GM11168 (cell line): Measurements from ENCODE around the gene DNAI1.

ENCODE experiments used
- in situ Hi-C: fragments of 300-500 bp; cut with MboI; formaldehyde crosslinking; loops from one replicate; pipeline ENCODE4 v1.12.0; 2022; ENCODE audit warnings: low sequenced_read_pairs; ENCODE audit not compliant: unreplicated experiment

Gene DNAI1

DNA sequence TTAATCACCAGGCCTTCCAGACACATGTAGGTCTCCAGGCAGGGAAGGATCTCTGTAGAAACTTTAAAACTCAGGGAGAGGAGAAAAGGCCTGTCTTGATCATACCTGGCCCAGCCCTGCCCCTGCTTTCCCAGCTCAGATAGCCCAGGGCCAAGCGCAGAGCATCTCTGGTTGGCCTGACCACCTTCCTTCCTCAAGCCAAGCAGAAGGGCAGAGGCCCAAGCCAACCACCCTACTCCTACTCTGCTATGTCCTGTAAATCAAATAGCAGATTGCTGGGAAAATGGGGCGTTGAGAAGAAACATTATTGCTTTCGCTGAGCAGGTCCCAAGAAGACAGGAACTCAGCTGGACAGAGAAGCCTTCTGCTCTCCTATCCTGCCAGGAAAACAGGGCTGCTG lies 49.9 kb downstream of the DNAI1 start:
- in situ Hi-C loops: no loop called here

GRCh38 chr9:34508951-34509350 lies 50.3 kb downstream of the DNAI1 start:
- in situ Hi-C loops: no loop called here

DNA sequence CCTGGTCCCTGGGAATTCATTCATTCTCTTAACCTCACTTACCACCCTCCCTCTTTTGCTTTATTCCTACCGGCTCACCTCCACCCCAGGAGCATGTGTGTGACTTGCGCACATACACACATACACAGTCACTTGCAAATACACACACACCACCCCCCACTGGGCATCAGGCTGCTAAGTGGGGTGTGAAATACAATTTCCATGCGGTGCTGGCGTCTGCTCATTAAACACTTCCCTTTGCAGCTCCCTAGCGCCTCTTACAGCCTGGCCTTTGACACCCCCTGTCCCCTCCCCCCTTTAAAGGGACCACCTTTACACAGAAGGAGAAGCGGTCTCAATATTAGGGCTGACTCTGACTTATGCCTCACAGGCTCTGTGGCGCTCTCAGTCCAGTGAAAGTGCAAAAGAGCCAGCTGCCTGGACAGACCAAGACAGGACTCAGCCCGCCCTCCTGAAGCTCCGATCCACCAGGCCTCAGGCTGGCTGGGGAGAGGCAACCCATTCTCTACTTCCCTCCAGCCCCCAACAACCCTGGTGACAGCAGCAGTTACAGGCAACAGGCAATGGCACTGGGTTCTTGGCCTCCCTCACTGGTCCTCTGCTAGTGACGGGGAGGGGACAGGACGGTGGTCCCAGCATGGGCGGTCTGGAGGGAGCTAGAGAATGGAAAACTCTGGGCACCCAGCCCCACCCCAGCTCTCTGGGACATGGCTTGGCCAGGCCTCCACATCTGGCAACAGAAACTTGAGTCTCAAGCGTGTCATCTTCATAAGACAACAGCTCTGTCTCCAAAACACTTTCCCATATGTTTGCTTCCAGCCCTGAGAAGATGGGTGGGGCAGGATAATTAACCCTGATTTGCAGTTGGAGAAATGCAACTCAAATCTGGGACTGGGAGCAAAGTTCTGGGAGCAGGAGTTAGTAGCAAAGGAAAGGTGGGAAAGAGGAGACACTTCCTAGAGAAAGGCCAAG lies 52.2 kb downstream of the DNAI1 start:
- in situ Hi-C loops: no loop called here

GRCh38 chr9:34512131-34513078 lies 53.8 kb downstream of the DNAI1 start:
- in situ Hi-C loops: no loop called here

GRCh38 chr9:34513567-34514214 lies 55.1 kb downstream of the DNAI1 start:
- in situ Hi-C loops: no loop called here

- in situ Hi-C loops: no loop called here
Observed at GRCh38 chr9:34514401-34514800, 55.8 kb downstream of the DNAI1 start.

DNA sequence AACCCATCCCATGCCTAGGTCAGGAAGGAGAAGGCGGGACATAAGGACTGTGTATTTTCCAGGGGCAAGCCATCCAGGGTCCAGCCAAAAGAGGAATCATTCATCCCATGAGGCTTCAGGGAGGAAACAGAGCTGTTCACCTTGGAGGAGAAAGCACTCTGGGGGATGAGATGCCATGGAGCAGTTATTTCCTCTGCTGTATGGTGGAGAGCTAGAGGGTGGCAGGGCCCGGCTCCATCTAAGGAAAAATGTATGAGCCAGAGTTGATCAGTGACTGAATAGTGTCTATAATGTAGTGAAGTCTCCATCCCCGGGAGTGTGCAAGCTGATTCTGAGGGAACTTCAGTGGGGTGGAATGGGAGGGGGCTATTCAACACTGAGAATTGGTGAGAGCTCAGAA lies 56.2 kb downstream of the DNAI1 start:
- in situ Hi-C loops: loop anchor here (5.0 kb wide), 1 partner anchor 78 kb away; no protein-coding TSS in a partner anchor

- in situ Hi-C loops: loop anchor here (5.0 kb wide), 1 partner anchor 79 kb away; no protein-coding TSS in a partner anchor
Observed at GRCh38 chr9:34515959-34516358, 57.4 kb downstream of the DNAI1 start.

DNA sequence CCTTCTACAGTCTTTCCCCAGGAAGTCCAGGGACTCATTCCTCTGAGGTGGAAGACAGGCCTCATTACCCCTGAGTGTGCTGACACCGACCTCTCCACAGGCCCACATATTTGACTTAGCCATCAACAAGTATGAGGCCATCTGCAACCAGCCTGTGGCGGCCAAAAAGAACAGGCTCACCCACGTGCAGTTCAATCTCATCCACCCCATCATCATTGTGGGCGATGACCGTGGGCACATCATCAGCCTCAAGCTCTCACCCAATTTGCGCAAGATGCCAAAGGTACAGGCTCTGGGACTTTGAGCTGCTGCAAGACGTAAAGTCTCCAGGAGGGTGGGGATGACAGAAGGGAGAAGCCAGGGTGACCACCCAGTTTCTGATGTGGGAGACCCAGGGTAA lies 58.6 kb downstream of the DNAI1 start:
- in situ Hi-C loops: loop anchor here (5.0 kb wide), 1 partner anchor 80 kb away; no protein-coding TSS in a partner anchor

GRCh38 chr9:34518110-34518616 lies 59.6 kb downstream of the DNAI1 start:
- in situ Hi-C loops: loop anchor here (5.0 kb wide), 1 partner anchor 81 kb away; no protein-coding TSS in a partner anchor

GRCh38 chr9:34518896-34519295 lies 60.3 kb downstream of the DNAI1 start:
- in situ Hi-C loops: loop anchor here (5.0 kb wide), 1 partner anchor 82 kb away; no protein-coding TSS in a partner anchor

DNA sequence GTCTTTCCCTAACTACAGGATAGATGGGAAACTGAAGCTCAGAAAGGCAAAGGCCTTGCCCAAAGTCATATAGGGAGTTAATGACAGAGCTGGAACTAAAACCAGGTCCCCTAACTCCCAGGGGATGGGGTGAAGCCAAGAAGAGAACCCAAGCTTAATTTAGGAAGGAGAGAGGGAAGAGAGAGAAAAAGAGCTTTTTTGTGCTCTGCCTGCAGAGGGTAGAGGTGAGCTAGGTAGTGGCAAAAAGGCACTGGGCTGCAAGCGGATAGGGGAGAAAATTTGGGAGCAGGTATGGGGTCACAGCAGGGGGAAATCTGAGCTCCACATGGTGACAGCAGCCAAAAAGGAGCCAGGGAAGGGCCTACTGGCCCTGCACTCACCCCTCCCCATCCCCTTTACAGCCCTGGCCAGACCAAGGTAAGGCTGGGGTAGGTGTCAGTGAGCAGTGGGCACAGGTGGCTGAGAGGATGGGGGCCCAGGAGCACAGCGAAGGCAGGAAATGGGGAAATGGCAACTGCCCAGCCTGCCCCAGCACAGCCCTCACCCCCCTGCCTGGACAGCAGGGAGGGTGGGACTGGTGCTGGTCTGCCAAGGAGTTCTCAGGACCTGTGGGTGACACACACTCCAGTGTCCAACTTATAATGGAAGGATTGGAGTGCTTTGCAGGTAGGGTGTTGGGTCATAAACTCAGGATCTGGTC lies 60.9 kb downstream of the DNAI1 start:
- in situ Hi-C loops: loop anchor here (5.0 kb wide), 1 partner anchor 82 kb away; no protein-coding TSS in a partner anchor

- in situ Hi-C loops: no loop called here
Observed at GRCh38 chr9:34520096-34520495, 61.5 kb downstream of the DNAI1 start.

GRCh38 chr9:34520505-34521385 lies 62.1 kb downstream of the DNAI1 start:
- in situ Hi-C loops: no loop called here

- in situ Hi-C loops: no loop called here
Observed at GRCh38 chr9:34521406-34522045, 62.9 kb downstream of the DNAI1 start.

DNA sequence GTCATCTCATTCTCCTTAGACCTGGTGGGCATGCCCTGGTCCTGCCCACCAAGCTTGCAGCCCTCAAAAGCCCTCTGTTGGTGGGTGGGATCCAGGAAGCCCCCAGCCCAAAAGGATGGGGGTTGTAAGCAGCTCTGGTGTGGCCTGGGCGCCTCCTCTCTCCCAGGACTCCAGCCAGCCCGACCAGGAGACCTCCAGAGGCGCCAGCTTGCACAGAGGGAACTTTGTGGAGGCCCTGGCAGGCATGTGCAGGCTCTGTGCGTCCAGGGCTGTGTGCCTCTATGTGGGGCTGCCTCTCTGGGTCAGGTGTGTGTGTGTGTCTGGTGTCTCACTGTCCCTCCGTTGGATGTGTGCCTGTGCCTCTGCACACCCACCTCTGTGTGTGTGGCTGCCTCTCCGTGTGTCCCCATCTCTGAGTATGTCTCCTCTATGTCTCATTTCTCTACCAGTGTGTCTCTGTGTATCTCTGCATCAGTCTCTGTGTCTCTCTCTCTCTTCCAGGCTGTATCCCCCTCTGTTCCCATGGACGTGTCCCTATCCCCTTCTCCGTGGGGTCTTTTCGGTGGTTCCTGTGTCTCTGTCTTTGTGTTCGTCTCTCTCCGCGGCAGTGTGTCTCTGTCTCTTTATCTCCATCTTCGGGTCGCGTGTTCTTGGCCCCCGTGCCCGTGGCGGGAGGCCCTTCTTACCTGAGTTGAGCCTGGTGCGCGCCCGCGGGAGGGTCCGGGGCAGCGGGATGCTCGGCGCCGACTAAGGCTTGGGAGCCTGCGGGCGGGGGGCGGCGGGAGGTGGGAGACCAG lies 63.7 kb downstream of the DNAI1 start:
- in situ Hi-C loops: no loop called here
